ENCODE results near the gene PLB1. TPM values are rescaled to one million over a fixed set of nuclear protein-coding genes. Genes with fewer than 3 reads are reported as not detected.

The PLB1 gene
- total RNA-seq, 1 donor from 2014 or later = 3.2 TPM

GRCh38 chr2:28499282-28499681, 3.4 kb downstream of the PLB1 start:
- no peak for TF ChIP-seq CTCF (IDR thresholded peaks at IDR 0.05; ENCODE audit: unreplicated experiment)
- Mint-ChIP-seq H3K4me3 (ENCODE audit: unreplicated experiment) (no peak overlapping the region), H3K27me3 (ENCODE audit: unreplicated experiment) (peaks cover 4% of the 10 kb centered on the region), H3K9me3 (ENCODE audit: unreplicated experiment) (no peaks in the 10 kb centered on the region), H3K36me3 (ENCODE audit: low read depth, unreplicated experiment) (no peaks in the 10 kb centered on the region), H3K27ac (ENCODE audit: unreplicated experiment) (no peak overlapping the region), H3K4me1 (ENCODE audit: unreplicated experiment) (no peaks in the 10 kb centered on the region)
- no peak for DNase-seq (ENCODE audit: low spot score)

GRCh38 chr2:28505361-28505760, 9.5 kb downstream of the PLB1 start:
- no peaks in the 10 kb centered on the region for H3K9me3 Mint-ChIP-seq (ENCODE audit: unreplicated experiment)
- no peak overlapping the region for H3K4me3 Mint-ChIP-seq (ENCODE audit: unreplicated experiment)
- no peak overlapping the region for H3K27ac Mint-ChIP-seq (ENCODE audit: unreplicated experiment)
- DNase-seq (ENCODE audit: low spot score) = no peak
- peaks cover 3% of the 10 kb centered on the region for H3K27me3 Mint-ChIP-seq (ENCODE audit: unreplicated experiment)
- peaks cover 6% of the 10 kb centered on the region for H3K4me1 Mint-ChIP-seq (ENCODE audit: unreplicated experiment)
- no peaks in the 10 kb centered on the region for H3K36me3 Mint-ChIP-seq (ENCODE audit: low read depth, unreplicated experiment)
- TF ChIP-seq CTCF (IDR thresholded peaks at IDR 0.05; ENCODE audit: unreplicated experiment) = no peak

GRCh38 chr2:28506112-28506910, 10.5 kb downstream of the PLB1 start:
- Mint-ChIP-seq H3K4me3 (ENCODE audit: unreplicated experiment) (no peak overlapping the region), H3K36me3 (ENCODE audit: low read depth, unreplicated experiment) (no peaks in the 10 kb centered on the region), H3K27me3 (ENCODE audit: unreplicated experiment) (peaks cover 3% of the 10 kb centered on the region), H3K4me1 (ENCODE audit: unreplicated experiment) (peaks cover 6% of the 10 kb centered on the region), H3K27ac (ENCODE audit: unreplicated experiment) (no peak overlapping the region), H3K9me3 (ENCODE audit: unreplicated experiment) (no peaks in the 10 kb centered on the region)
- no peak for TF ChIP-seq CTCF (IDR thresholded peaks at IDR 0.05; ENCODE audit: unreplicated experiment)
- DNase-seq (ENCODE audit: low spot score) = no peak

GRCh38 chr2:28507796-28508764, 12.2 kb downstream of the PLB1 start:
- no peak overlapping the region for H3K4me3 Mint-ChIP-seq (ENCODE audit: unreplicated experiment)
- no peak for DNase-seq (ENCODE audit: low spot score)
- no peaks in the 10 kb centered on the region for H3K9me3 Mint-ChIP-seq (ENCODE audit: unreplicated experiment)
- H3K36me3 Mint-ChIP-seq (ENCODE audit: low read depth, unreplicated experiment) = no peaks in the 10 kb centered on the region
- H3K4me1 Mint-ChIP-seq (ENCODE audit: unreplicated experiment) = peaks cover 6% of the 10 kb centered on the region
- no peak overlapping the region for H3K27ac Mint-ChIP-seq (ENCODE audit: unreplicated experiment)
- no peak for TF ChIP-seq CTCF (IDR thresholded peaks at IDR 0.05; ENCODE audit: unreplicated experiment)
- H3K27me3 Mint-ChIP-seq (ENCODE audit: unreplicated experiment) = peaks cover 3% of the 10 kb centered on the region
